Jurkat, Clone E6-1 (cell line): ENCODE results near the gene DNAH14.
"Not testable (repeated sequence)": the region's sequence is repeated elsewhere in the genome, so short reads cannot be mapped to it uniquely, and the experiment has no call there.

Experiments used
- DNase-seq: peaks from one replicate; pipeline ENCODE4 v3.0.0-alpha.2; 2011; ENCODE audit warnings: low read depth, low spot score
- H3K4me3 ChIP-seq: 2 replicates; pipeline ENCODE4 v1.5.1; 2011; ENCODE audit warnings: mild to moderate bottlenecking, low read length, control low read depth, moderate library complexity

Gene DNAH14

DNA sequence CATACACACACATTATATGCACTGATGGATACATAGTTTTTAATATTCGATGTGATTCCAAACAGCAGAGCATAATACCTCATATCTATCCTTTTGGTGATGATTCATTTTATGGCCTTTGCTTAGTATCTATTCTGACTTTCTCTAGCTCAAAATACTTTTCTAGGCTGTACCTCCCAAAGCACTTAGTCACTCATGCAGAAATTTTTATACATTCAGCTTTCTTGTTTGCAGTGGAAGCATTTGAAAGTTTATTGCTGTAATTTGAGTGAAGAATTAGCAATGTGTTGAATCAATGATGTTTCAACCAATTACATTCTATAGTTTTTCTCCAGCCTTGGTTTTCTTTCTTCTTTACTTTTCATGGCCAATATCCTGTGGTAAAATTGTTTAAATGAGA lies 431.7 kb downstream of the DNAH14 start:
- H3K4me3 ChIP-seq, result no peak overlapping the region
- no peak for DNase-seq

- H3K4me3 ChIP-seq, result no peak overlapping the region
- no peak for DNase-seq
Observed at GRCh38 chr1:225362805-225363204, 433.3 kb downstream of the DNAH14 start.

- H3K4me3 ChIP-seq, result no peak overlapping the region
- no peak for DNase-seq
Observed at GRCh38 chr1:225364439-225364838, 435.0 kb downstream of the DNAH14 start.

GRCh38 chr1:225366018-225366417 lies 436.5 kb downstream of the DNAH14 start:
- DNase-seq, result no peak
- no peak overlapping the region for H3K4me3 ChIP-seq

DNA sequence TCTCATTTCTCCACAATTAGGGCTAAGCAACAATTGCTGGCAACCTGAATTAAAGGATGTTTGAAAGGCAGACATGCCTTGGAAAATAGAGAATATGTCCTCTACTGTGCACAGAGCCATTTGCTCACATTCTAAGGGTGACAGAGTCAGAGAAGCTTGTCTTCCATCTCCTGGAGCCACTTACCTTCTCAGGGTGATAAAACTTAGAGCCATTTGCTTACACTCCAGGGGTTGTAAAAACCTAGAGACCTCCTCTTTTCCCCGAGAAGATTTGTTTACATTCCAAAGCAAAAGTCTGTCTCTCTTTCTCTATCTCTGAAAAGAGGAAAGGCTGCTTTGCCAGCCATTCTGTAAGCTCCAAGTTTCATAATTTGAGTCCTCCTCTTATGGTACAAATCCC lies 437.1 kb downstream of the DNAH14 start:
- no peak overlapping the region for H3K4me3 ChIP-seq
- DNase-seq, result no peak

DNA sequence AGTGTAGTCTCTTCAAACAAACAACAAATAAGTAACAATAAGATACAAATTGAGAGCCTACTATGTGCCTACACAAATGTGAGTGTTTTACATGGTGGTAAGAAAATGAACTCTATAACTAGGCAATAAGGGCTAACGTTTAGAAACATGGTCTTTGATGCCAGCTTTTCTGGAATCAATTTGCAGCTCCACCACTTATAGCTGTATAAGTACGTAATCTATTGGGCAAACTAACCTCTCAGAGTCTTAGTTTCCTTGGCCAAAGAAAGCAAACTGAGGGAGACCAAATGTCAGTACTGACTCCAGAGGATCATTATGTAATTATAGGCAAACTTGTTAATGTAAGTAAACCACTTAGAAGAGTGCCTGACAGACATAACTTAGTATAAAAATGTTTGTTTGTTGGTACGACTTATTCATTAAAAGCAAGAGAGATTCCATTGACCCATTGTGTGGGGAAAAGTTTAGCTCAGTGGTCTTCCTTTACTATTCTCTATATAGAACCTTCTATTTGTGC lies 438.6 kb downstream of the DNAH14 start:
- no peak overlapping the region for H3K4me3 ChIP-seq
- no peak for DNase-seq

DNA sequence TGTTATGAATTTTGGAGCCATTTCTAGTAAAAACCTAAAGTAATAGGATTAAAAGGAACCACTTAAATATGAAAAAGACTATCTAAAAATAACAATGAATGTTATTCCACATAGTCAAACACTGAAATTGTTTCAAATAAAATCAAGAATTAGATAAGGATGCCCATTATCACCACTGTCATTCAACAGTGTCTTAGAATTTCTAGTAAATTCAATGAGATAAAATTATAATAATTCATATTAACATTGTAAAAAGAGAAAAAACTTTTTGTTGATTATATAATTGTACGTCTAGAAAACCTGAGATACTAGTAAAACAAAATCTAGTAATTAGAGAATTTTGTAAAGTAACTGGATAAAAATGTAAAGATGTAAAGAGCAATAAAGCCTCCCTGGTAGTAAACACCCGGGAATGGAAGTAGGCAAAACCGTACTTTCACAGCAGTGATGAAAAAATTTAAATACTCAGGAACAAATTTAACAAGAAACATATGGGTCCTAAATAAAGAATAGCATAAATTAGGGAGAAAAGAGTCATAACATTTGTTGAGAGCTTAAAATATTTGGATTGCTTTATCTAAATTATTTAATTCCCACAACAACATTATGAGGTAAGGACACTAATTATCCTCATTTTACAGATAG lies 442.0 kb downstream of the DNAH14 start:
- DNase-seq, result no peak
- no peak overlapping the region for H3K4me3 ChIP-seq

DNA sequence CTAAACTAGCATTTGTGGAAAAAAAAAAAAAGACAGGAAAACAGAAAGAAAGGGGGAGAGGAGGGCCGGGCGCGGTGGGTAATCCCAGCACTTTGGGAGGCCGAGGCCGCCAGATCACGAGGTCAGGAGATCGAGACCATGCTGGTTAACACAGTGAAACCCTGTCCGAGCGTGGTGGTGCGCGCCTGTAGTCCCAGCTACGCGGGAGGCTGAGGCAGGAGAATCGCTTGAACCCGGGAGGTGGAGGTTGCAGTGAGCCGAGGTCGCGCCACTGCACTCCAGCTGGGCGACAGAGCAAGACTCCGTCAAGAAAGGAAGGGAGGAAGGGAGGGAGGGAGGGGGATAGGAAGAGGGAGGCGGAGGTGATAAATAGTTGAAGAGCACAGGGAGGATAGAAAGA lies 443.7 kb downstream of the DNAH14 start:
- DNase-seq, result no peak
- H3K4me3 ChIP-seq, result no peak overlapping the region

GRCh38 chr1:225374996-225375395 lies 445.5 kb downstream of the DNAH14 start:
- DNase-seq, result no peak
- no peak overlapping the region for H3K4me3 ChIP-seq

- H3K4me3 ChIP-seq, result no peak overlapping the region
- no peak for DNase-seq
Observed at GRCh38 chr1:225378880-225379279, 449.4 kb downstream of the DNAH14 start.

GRCh38 chr1:225380691-225381090 lies 451.2 kb downstream of the DNAH14 start:
- H3K4me3 ChIP-seq, result no peak overlapping the region
- no peak for DNase-seq

DNA sequence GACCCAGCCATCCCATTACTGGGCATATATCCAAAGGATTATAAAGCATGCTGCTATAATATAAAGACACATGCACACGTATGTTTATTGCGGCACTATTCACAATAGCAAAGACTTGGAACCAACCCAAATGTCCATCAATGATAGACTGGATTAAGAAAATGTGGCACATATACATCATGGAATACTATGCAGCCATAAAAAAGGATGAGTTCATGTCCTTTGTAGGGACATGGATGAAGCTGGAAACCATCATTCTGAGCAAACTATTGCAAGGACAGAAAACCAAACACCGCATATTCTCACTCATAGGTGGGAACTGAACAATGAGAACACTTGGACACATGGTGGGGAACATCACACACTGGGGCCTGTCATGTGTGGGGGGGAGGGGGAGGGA lies 457.4 kb downstream of the DNAH14 start:
- not testable (repeated sequence) for H3K4me3 ChIP-seq, DNase-seq

DNA sequence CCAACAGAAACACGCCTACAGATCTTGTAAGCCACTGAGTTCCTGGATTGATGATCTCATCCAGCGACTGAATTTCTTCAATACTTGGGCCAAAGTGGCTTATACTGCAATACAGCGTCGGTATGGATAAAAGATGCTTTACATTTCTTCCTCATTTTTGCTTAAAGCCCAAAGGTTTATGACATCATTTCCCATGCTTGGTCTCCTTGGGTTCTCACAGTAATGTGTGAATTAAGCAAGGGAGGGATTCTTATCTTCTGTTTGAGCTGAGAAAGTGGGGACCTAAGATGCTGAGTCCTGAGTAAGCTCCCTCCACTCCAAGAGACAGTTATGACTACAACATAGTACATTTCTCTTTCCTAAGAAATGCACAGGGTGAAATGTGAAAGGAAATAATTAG lies 458.9 kb downstream of the DNAH14 start:
- no peak for DNase-seq
- no peak overlapping the region for H3K4me3 ChIP-seq

- no peak overlapping the region for H3K4me3 ChIP-seq
- no peak for DNase-seq
Observed at GRCh38 chr1:225389843-225390242, 460.4 kb downstream of the DNAH14 start.

DNA sequence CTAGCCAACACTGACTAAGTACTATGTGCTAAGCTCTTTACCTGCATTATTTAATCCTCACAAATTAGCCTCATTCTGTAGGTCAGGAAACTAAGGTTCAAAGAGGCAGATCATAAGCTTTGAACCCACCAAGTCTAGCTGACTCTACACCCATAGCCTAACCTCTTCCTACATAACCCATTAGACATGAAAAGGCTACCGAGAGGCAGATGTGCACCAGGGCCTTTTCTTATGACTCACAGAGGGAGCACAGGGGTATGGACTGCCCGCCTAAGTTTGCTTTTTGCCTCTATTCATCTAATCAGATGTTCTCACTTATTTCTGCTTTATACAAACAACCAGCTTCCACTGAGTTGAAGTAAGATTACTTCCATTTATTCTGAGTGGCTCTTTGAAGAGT lies 466.9 kb downstream of the DNAH14 start:
- H3K4me3 ChIP-seq, result no peak overlapping the region
- peak; percentile 55 for DNase-seq

- no peak for DNase-seq
- H3K4me3 ChIP-seq, result no peak overlapping the region
Observed at GRCh38 chr1:225400968-225401367, 471.5 kb downstream of the DNAH14 start.

GRCh38 chr1:225406976-225407725 lies 477.7 kb downstream of the DNAH14 start:
- no peak overlapping the region for H3K4me3 ChIP-seq
- DNase-seq, result no peak

GRCh38 chr1:225407755-225408154 lies 478.3 kb downstream of the DNAH14 start:
- no peak overlapping the region for H3K4me3 ChIP-seq
- DNase-seq, result no peak

DNA sequence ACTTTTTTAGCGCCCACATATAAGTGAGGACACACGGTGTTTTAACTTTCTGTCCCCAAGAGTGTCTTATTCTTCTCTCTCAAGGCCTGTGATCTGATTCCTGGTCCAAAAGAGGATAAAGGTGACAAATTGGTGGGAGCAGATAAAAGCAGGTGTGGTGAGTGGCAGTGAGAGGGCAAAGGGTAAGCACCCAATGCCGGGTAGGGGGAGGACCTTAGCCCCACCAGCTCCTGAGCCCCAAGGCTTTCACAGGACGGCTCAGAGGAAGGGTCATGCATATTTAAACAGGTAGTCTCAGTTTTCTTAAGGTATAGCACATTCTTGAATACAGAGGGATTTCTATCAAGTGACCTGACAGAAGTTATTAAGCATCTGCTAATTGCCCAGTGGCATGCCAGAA lies 478.8 kb downstream of the DNAH14 start:
- H3K4me3 ChIP-seq, result no peak overlapping the region
- DNase-seq, result no peak

- H3K4me3 ChIP-seq, result no peak overlapping the region
- DNase-seq, result no peak
Observed at GRCh38 chr1:225409051-225409450, 479.6 kb downstream of the DNAH14 start.

GRCh38 chr1:225410036-225410435 lies 480.6 kb downstream of the DNAH14 start:
- DNase-seq, result no peak

More at GRCh38 chr1:225410036-225410435, 480.6 kb downstream of the DNAH14 start:
- no peak overlapping the region for H3K4me3 ChIP-seq
